Measurements from ENCODE around the gene SMIM45.

The SMIM45 gene

GRCh38 chr22:41929418-41929810, 22.5 kb upstream of the SMIM45 start:
- H3K4me2 ChIP-seq (ENCODE audit: low read depth, low read length): no peak overlapping the region
- H3K9me2 ChIP-seq (replicated peaks; ENCODE audit: insufficient read depth, low read length): no peaks in the 10 kb centered on the region
- TF ChIP-seq EZH2 (optimal IDR thresholded peaks at IDR 0.05; ENCODE audit: low read depth, low read length) (no peak), CTCF (IDR thresholded peaks at IDR 0.05; ENCODE audit: low read length) (no peak), EZH2phosphoT487 (IDR thresholded peaks at IDR 0.05; ENCODE audit: low read length) (no peak)
- H2AFZ ChIP-seq (ENCODE audit: low read length): no peak overlapping the region
- no peak overlapping the region for H3K27ac ChIP-seq (ENCODE audit: low read length)
- H3K9ac ChIP-seq (ENCODE audit: low read length): no peak overlapping the region
- no peak for DNase-seq
- H3F3A ChIP-seq (ENCODE audit: insufficient read depth, low read length): peaks cover 5% of the 10 kb centered on the region
- no peaks in the 10 kb centered on the region for H3K36me3 ChIP-seq (replicated peaks; ENCODE audit: insufficient read depth, low read length)
- no peaks in the 10 kb centered on the region for H4K20me1 ChIP-seq (ENCODE audit: insufficient read depth, low read length)
- H3K4me3 ChIP-seq (ENCODE audit: low read length): no peak overlapping the region
- H3K79me2 ChIP-seq (ENCODE audit: low read length): no peaks in the 10 kb centered on the region
- peaks cover 25% of the 10 kb centered on the region for H3K27me3 ChIP-seq (replicated peaks; ENCODE audit: insufficient read depth, low read length)
- H3K9me3 ChIP-seq (replicated peaks; ENCODE audit: insufficient read depth, low read length): no peaks in the 10 kb centered on the region
- H3K4me1 ChIP-seq (ENCODE audit: low read length): no peaks in the 10 kb centered on the region

- Histone ChIP-seq H3K4me2 (ENCODE audit: low read depth, low read length) (no peak overlapping the region), H3K27ac (ENCODE audit: low read length) (no peak overlapping the region)
Observed at GRCh38 chr22:41931701-41932269, 20.2 kb upstream of the SMIM45 start.

GRCh38 chr22:41932353-41932752, 19.6 kb upstream of the SMIM45 start:
- H3K36me3 ChIP-seq (replicated peaks; ENCODE audit: insufficient read depth, low read length): no peaks in the 10 kb centered on the region

More at GRCh38 chr22:41931701-41932269, 20.2 kb upstream of the SMIM45 start:
- DNase-seq: no peak
- Histone ChIP-seq H3K4me1 (ENCODE audit: low read length) (no peaks in the 10 kb centered on the region), H3F3A (ENCODE audit: insufficient read depth, low read length) (peaks cover 9% of the 10 kb centered on the region), H3K9me3 (replicated peaks; ENCODE audit: insufficient read depth, low read length) (no peaks in the 10 kb centered on the region), H3K9me2 (replicated peaks; ENCODE audit: insufficient read depth, low read length) (no peaks in the 10 kb centered on the region), H3K27me3 (replicated peaks; ENCODE audit: insufficient read depth, low read length) (peaks cover 6% of the 10 kb centered on the region), H3K4me3 (ENCODE audit: low read length) (no peak overlapping the region), H4K20me1 (ENCODE audit: insufficient read depth, low read length) (no peaks in the 10 kb centered on the region), H3K36me3 (replicated peaks; ENCODE audit: insufficient read depth, low read length) (no peaks in the 10 kb centered on the region), H2AFZ (ENCODE audit: low read length) (no peak overlapping the region), H3K9ac (ENCODE audit: low read length) (no peak overlapping the region), H3K79me2 (ENCODE audit: low read length) (no peaks in the 10 kb centered on the region)
- no peak for TF ChIP-seq EZH2phosphoT487 (IDR thresholded peaks at IDR 0.05; ENCODE audit: low read length)
- no peak for TF ChIP-seq EZH2 (optimal IDR thresholded peaks at IDR 0.05; ENCODE audit: low read depth, low read length)
- TF ChIP-seq CTCF (IDR thresholded peaks at IDR 0.05; ENCODE audit: low read length): no peak

More at GRCh38 chr22:41932353-41932752, 19.6 kb upstream of the SMIM45 start:
- Histone ChIP-seq H3K79me2 (ENCODE audit: low read length) (no peaks in the 10 kb centered on the region), H4K20me1 (ENCODE audit: insufficient read depth, low read length) (no peaks in the 10 kb centered on the region), H3K4me2 (ENCODE audit: low read depth, low read length) (no peak overlapping the region), H3F3A (ENCODE audit: insufficient read depth, low read length) (peaks cover 9% of the 10 kb centered on the region), H2AFZ (ENCODE audit: low read length) (no peak overlapping the region), H3K27ac (ENCODE audit: low read length) (no peak overlapping the region), H3K9ac (ENCODE audit: low read length) (no peak overlapping the region), H3K27me3 (replicated peaks; ENCODE audit: insufficient read depth, low read length) (peaks cover under 1% of the 10 kb centered on the region; the same call in 1 of the 2 replicates), H3K4me3 (ENCODE audit: low read length) (no peak overlapping the region), H3K9me2 (replicated peaks; ENCODE audit: insufficient read depth, low read length) (no peaks in the 10 kb centered on the region), H3K4me1 (ENCODE audit: low read length) (no peaks in the 10 kb centered on the region), H3K9me3 (replicated peaks; ENCODE audit: insufficient read depth, low read length) (no peaks in the 10 kb centered on the region)
- no peak for DNase-seq
- TF ChIP-seq EZH2 (optimal IDR thresholded peaks at IDR 0.05; ENCODE audit: low read depth, low read length) (no peak), EZH2phosphoT487 (IDR thresholded peaks at IDR 0.05; ENCODE audit: low read length) (no peak)
